Ovary (tissue), 9 donors: ENCODE measurements around the gene FGFBP3. TPM values are rescaled to one million over a fixed set of nuclear protein-coding genes. Genes with fewer than 3 reads are reported as not detected.
A peak's percentile ranks its signal among the peaks of the same experiment; 100 is the strongest.

Experiments used
- DNase-seq, 5 donors: peaks; one replicate each; pipeline ENCODE4 v3.0.0-alpha.2; 2019 to 2020
- H3K27ac ChIP-seq, 2 donors: fragments of 200-600 bp; one replicate each; pipeline versions ENCODE4 v1.5.1 to v1.8.0; 2019 to 2022
- H3K27me3 ChIP-seq: fragments of 200-600 bp; one replicate; pipeline ENCODE4 v1.8.0; 2022
- H3K36me3 ChIP-seq: fragments of 200-600 bp; sonication (generic); one replicate; pipeline ENCODE4 v1.5.1; 2019
- H3K4me1 ChIP-seq: one replicate; pipeline ENCODE4 v1.8.1; 2013; ENCODE audit warnings: mild to moderate bottlenecking, moderate library complexity; ENCODE audit not compliant: insufficient read depth
- H3K4me3 ChIP-seq: fragments of 200-600 bp; sonication (generic); one replicate; pipeline ENCODE4 v1.5.1; 2017
- H3K9me3 ChIP-seq, 2 donors: fragments of 200-600 bp in 1 of 2; sonication (generic) in 1 of 2; one replicate each; pipeline versions ENCODE4 v1.5.1 to v1.8.1; 2013 to 2019; ENCODE audit warnings: mild to moderate bottlenecking in 1 of 2, moderate library complexity in 1 of 2
- CTCF ChIP-seq, 3 donors: fragments of 450-650 bp in 2 of 3; fragments of 200-600 bp in 1 of 3; IDR thresholded peaks; one replicate each; pipeline versions ENCODE4 v1.5.1 to v1.8.0; 2016 to 2022; ENCODE audit warnings: antibody characterized with exemption in 3 of 3, mild to moderate bottlenecking in 1 of 3
- EP300 ChIP-seq: sonication (generic); formaldehyde crosslinking; IDR thresholded peaks from one replicate; pipeline ENCODE4 v1.6.1; 2017; ENCODE audit warnings: antibody characterized with exemption
- POLR2A ChIP-seq: fragments of 450-650 bp; IDR thresholded peaks from one replicate; pipeline ENCODE4 v1.6.1; 2017; ENCODE audit warnings: antibody characterized with exemption, mild to moderate bottlenecking, moderate library complexity
- WGBS, 3 donors: extraction: QIAGEN DNeasy Blood & Tissue Kit in 1 of 3; methylation state at CpG; one replicate each; pipeline versions ENCODE4 v1.1.5 to v1.1.7; 2013 to 2017; 5-methylcytosine and 5-hydroxymethylcytosine counted together
- intact Hi-C, 4 donors: fragments of 100-400 bp; cut with DNase I; formaldehyde crosslinking; loops; one replicate each; pipeline versions ENCODE4 v1.11.0 to v1.15.1; 2022 to 2023
- polyA plus RNA-seq, 2 donors: library from polyadenylated mRNA; stranded (reverse); fragments of 200-250 nt in 1 of 2; fragments of 350-450 nt in 1 of 2; fragmentation: Illumina TruSeq in 1 of 2; extraction: RNeasy Lipid Tissue Mini Kit (QIAGEN cat#74804) in 1 of 2; gene quantifications; one replicate each; pipeline ENCODE4 v1.2.3, GENCODE V29; 2013 to 2014
- total RNA-seq, 7 donors: library from RNA; depleted of rRNA in 2 of 7; stranded (reverse); fragments of >200 nt in 2 of 7; fragmentation: NEBNext Ultra II Directional in 3 of 7; extraction: Animal tissue kit (Norgen Biotek cat#: 25700) in 3 of 7; gene quantifications; one replicate each; pipeline versions ENCODE4 v1.1.0 to v1.2.4, GENCODE V29; 2016 to 2023
- donor health status: DM: no; HTN: no; CAD: no; lungs with moderate emphysema.
- donor health status: DM: no; HTN: no; CAD: no.
- donor health status: Bipolar disorder and iron deficiency.
- donor health status: DM: yes; HTN: yes; CAD: no.
- donor health status: DM: no; HTN: no; CAD: no.
- donor health status: DM: yes; HTN: yes; CAD: no.

Gene FGFBP3
- total and polyA plus RNA-seq, 9 donors: 0.83 to 1.9 (median 1.4) TPM

GRCh38 chr10:91883549-91884444, 25.5 kb downstream of the FGFBP3 start:
- TF ChIP-seq CTCF (IDR thresholded peaks at IDR 0.05): no peak
- TF ChIP-seq EP300: no peak
- TF ChIP-seq POLR2A: no peak
- Histone ChIP-seq H3K4me1 (no peaks in the 10 kb centered on the region), H3K27ac (peak overlapping the region in 1 of 2 donors; percentile 52), H3K27me3 (no peaks in the 10 kb centered on the region), H3K36me3 (no peaks in the 10 kb centered on the region), H3K9me3 (no peaks in the 10 kb centered on the region), H3K4me3 (no peak overlapping the region)
- DNase-seq: peak; percentile 30 to 46 (median 40)
- 56 to 61% (median 57%) methylated on average over 20 of the region's 20 CpGs for WGBS, 3 donors
- intact Hi-C loops: no loop called here

- H3K4me3 ChIP-seq: no peak overlapping the region
- DNase-seq: no peak
- no peaks in the 10 kb centered on the region for H3K9me3 ChIP-seq
- no peaks in the 10 kb centered on the region for H3K36me3 ChIP-seq
- intact Hi-C loops: no loop called here
- 36 to 41% (median 37%) methylated on average over 3 of the region's 3 CpGs for WGBS, 3 donors
- TF ChIP-seq EP300 (no peak), CTCF (IDR thresholded peaks at IDR 0.05) (no peak), POLR2A (no peak)
- H3K4me1 ChIP-seq: no peaks in the 10 kb centered on the region
- H3K27ac ChIP-seq: no peak overlapping the region
- H3K27me3 ChIP-seq: no peaks in the 10 kb centered on the region
Observed at GRCh38 chr10:91880310-91880709, 29.0 kb downstream of the FGFBP3 start.

- Histone ChIP-seq H3K9me3 (no peaks in the 10 kb centered on the region), H3K4me3 (no peak overlapping the region), H3K27me3 (no peaks in the 10 kb centered on the region), H3K27ac (no peak overlapping the region), H3K4me1 (no peaks in the 10 kb centered on the region), H3K36me3 (no peaks in the 10 kb centered on the region)
- WGBS, 3 donors: 53 to 67% (median 60%) methylated on average over 7 of the region's 7 CpGs
- DNase-seq: no peak
- intact Hi-C loops: no loop called here
- TF ChIP-seq EP300 (no peak), CTCF (IDR thresholded peaks at IDR 0.05) (no peak)
Observed at GRCh38 chr10:91879515-91880170, 29.6 kb downstream of the FGFBP3 start.

GRCh38 chr10:91875779-91876178, 33.5 kb downstream of the FGFBP3 start:
- Histone ChIP-seq H3K4me1 (no peaks in the 10 kb centered on the region), H3K27ac (no peak overlapping the region), H3K27me3 (no peaks in the 10 kb centered on the region), H3K4me3 (no peak overlapping the region), H3K9me3 (no peaks in the 10 kb centered on the region), H3K36me3 (no peaks in the 10 kb centered on the region)
- intact Hi-C loops: no loop called here
- no peak for DNase-seq
- no peak for TF ChIP-seq POLR2A
- no peak for TF ChIP-seq EP300
- TF ChIP-seq CTCF (IDR thresholded peaks at IDR 0.05): no peak
- WGBS, 3 donors: 74 to 79% (median 77%) methylated on average over 1 of the region's 1 CpG
